HG03280 (cell line): ENCODE results near the gene SEMA5B.

Source experiments
- ATAC-seq: cut with Tn5 transposase; IDR thresholded peaks from one replicate; pipeline ENCODE4 v1.9.1; 2021; ENCODE audit warnings: mild to moderate bottlenecking, moderate library complexity; ENCODE audit not compliant: unreplicated experiment

The SEMA5B gene

GRCh38 chr3:123060054-123060453 lies 32.5 kb upstream of the SEMA5B start:
- no peak for ATAC-seq

GRCh38 chr3:123058505-123058904 lies 30.9 kb upstream of the SEMA5B start:
- no peak for ATAC-seq

GRCh38 chr3:123055352-123055751 lies 27.8 kb upstream of the SEMA5B start:
- ATAC-seq: no peak

GRCh38 chr3:123054931-123055330 lies 27.4 kb upstream of the SEMA5B start:
- no peak for ATAC-seq

- no peak for ATAC-seq
Measured at GRCh38 chr3:123054109-123054778, 26.7 kb upstream of the SEMA5B start.

GRCh38 chr3:123053107-123053506 lies 25.5 kb upstream of the SEMA5B start:
- no peak for ATAC-seq

- ATAC-seq: no peak
Measured at GRCh38 chr3:123050666-123051065, 23.1 kb upstream of the SEMA5B start.

GRCh38 chr3:123048480-123049237 lies 21.1 kb upstream of the SEMA5B start:
- ATAC-seq: no peak

GRCh38 chr3:123047062-123047319 lies 19.4 kb upstream of the SEMA5B start:
- no peak for ATAC-seq

GRCh38 chr3:123046262-123047061 lies 18.9 kb upstream of the SEMA5B start:
- no peak for ATAC-seq

- no peak for ATAC-seq
Measured at GRCh38 chr3:123044981-123045763, 17.6 kb upstream of the SEMA5B start.

GRCh38 chr3:123042413-123042812 lies 14.8 kb upstream of the SEMA5B start:
- ATAC-seq: no peak

- ATAC-seq: no peak
Measured at GRCh38 chr3:123039178-123039577, 11.6 kb upstream of the SEMA5B start.

- no peak for ATAC-seq
Measured at GRCh38 chr3:123038751-123039150, 11.2 kb upstream of the SEMA5B start.

GRCh38 chr3:123037015-123037375 lies 9.4 kb upstream of the SEMA5B start:
- no peak for ATAC-seq

GRCh38 chr3:123036352-123037014 lies 8.9 kb upstream of the SEMA5B start:
- no peak for ATAC-seq

GRCh38 chr3:123034996-123035395 lies 7.4 kb upstream of the SEMA5B start:
- no peak for ATAC-seq

GRCh38 chr3:123034120-123034519 lies 6.6 kb upstream of the SEMA5B start:
- no peak for ATAC-seq

GRCh38 chr3:123032057-123032456 lies 4.5 kb upstream of the SEMA5B start:
- ATAC-seq: no peak

- no peak for ATAC-seq
Measured at GRCh38 chr3:123031051-123031450, 3.5 kb upstream of the SEMA5B start.
